GM19238 (cell line): Measurements from ENCODE around the gene GPT2.
"Not testable (repeated sequence)": the region's sequence is repeated elsewhere in the genome, so short reads cannot be mapped to it uniquely, and the experiment has no call there.

Source experiments
- DNase-seq: peaks from one replicate; pipeline ENCODE4 v3.0.0; 2011; ENCODE audit warnings: low spot score; ENCODE audit not compliant: insufficient read length

Gene GPT2

GRCh38 chr16:46862555-46863447, 21.4 kb upstream of the GPT2 start:
- no peak for DNase-seq

DNA sequence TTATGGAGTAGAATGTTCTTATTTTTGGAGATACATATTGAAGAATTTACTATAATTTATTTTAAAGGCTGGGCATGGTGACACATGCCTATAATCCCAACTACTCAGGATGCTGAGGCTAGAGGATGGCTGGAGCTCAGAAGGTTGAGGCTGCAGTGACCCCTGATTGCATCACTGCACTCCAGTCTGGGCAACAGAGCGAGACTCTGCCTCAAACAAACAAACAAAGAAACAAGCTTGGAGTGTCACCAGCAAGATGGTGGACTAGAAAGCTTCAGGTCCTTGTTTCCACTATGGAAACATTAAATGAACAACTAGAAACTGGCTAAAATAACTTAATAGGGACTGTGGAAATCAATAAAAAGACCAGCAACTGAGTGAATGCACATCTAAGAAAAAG, 17.9 kb upstream of the GPT2 start:
- no peak for DNase-seq

GRCh38 chr16:46867486-46867885, 16.7 kb upstream of the GPT2 start:
- not testable (repeated sequence) for DNase-seq

DNA sequence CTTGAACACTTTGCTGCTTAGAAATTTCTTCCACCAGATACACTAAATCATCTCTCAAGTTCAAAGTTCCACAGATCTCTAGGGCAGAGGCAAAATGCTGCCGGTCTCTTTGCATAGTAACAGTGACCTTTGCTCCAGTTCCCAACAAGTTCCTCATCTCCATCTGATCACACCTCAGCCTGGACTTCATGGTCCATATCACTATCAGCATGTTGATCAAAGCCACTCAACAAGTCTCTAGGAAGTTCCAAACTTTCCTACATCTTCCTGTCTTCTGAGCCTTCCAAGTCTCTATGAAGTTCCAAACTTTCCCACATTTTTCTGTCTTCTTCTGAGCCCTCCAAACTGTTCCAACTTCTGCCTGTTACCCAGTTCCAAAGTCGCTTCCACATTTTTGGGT, 15.3 kb upstream of the GPT2 start:
- DNase-seq = not testable (repeated sequence)

- no peak for DNase-seq
Observed at GRCh38 chr16:46871597-46871996, 12.6 kb upstream of the GPT2 start.

GRCh38 chr16:46873201-46873600, 11.0 kb upstream of the GPT2 start:
- DNase-seq = no peak

GRCh38 chr16:46875243-46875642, 8.9 kb upstream of the GPT2 start:
- no peak for DNase-seq

- DNase-seq = no peak
Observed at GRCh38 chr16:46882304-46882939, 1.7 kb upstream of the GPT2 start.

- no peak for DNase-seq
Observed at GRCh38 chr16:46882940-46883307, 1.2 kb upstream of the GPT2 start.

GRCh38 chr16:46883353-46883689, 841 bp upstream of the GPT2 start:
- no peak for DNase-seq

- no peak for DNase-seq
Observed at GRCh38 chr16:46884513-46885293, 541 bp downstream of the GPT2 start.

- DNase-seq = no peak
Observed at GRCh38 chr16:46885960-46886763, 2.0 kb downstream of the GPT2 start.

GRCh38 chr16:46886764-46887523, 2.8 kb downstream of the GPT2 start:
- no peak for DNase-seq

GRCh38 chr16:46887524-46887854, 3.3 kb downstream of the GPT2 start:
- DNase-seq = no peak

GRCh38 chr16:46889245-46889941, 5.2 kb downstream of the GPT2 start:
- DNase-seq = no peak

DNA sequence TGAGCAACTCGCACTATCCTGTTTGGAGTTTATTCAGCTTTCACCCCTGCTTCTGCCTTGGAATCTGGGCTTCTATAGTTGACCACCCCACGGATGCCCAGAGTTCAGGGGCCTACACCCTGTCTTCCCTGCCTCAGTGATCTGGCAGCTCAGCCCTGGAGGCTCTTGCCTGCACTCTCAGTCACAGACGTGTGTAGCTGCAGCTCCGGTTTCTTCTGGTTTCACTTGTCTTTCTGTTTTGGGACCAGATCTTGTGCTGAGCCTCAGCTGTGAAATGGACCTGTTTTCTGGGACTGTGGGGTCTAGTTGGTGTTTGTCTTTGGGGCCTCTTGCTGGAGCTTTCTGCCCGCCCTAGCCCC, 5.8 kb downstream of the GPT2 start:
- no peak for DNase-seq

- DNase-seq = no peak
Observed at GRCh38 chr16:46891910-46892309, 7.7 kb downstream of the GPT2 start.

GRCh38 chr16:46894036-46894672, 10.0 kb downstream of the GPT2 start:
- no peak for DNase-seq

- no peak for DNase-seq
Observed at GRCh38 chr16:46895399-46896313, 11.5 kb downstream of the GPT2 start.
